GM18498 (cell line): ENCODE data around the gene GKN1.

ENCODE experiments used
- ATAC-seq: cut with Tn5 transposase; IDR thresholded peaks from one replicate; pipeline ENCODE4 v1.9.1; 2021; ENCODE audit warnings: mild to moderate bottlenecking, moderate library complexity; ENCODE audit not compliant: unreplicated experiment

The GKN1 gene

GRCh38 chr2:69001879-69002278 lies 27.4 kb downstream of the GKN1 start:
- ATAC-seq, result no peak

DNA sequence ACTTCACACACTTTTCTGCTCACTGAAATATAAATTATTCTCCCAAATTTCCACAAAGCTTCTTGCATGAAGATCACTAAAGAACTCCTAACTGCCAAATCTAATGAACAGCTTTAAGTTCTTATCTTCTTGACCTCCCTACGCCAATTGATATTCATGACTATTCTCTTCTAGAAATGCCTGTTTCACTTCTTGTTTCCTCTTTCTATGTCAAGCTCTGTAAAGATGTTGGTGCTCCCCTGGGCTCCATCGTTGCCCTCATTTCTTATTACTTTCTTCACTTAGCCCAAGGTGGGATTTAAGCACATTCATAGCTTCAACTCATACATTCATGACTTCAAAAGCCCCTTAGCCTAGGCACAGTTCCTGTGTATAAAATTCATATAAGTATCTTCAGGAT lies 29.3 kb downstream of the GKN1 start:
- ATAC-seq, result no peak

- no peak for ATAC-seq
Measured at GRCh38 chr2:69007169-69007568, 32.7 kb downstream of the GKN1 start.

- ATAC-seq, result no peak
Measured at GRCh38 chr2:69007603-69008002, 33.2 kb downstream of the GKN1 start.

GRCh38 chr2:69010437-69011194 lies 36.2 kb downstream of the GKN1 start:
- ATAC-seq, result no peak

GRCh38 chr2:69011611-69012157 lies 37.2 kb downstream of the GKN1 start:
- no peak for ATAC-seq

DNA sequence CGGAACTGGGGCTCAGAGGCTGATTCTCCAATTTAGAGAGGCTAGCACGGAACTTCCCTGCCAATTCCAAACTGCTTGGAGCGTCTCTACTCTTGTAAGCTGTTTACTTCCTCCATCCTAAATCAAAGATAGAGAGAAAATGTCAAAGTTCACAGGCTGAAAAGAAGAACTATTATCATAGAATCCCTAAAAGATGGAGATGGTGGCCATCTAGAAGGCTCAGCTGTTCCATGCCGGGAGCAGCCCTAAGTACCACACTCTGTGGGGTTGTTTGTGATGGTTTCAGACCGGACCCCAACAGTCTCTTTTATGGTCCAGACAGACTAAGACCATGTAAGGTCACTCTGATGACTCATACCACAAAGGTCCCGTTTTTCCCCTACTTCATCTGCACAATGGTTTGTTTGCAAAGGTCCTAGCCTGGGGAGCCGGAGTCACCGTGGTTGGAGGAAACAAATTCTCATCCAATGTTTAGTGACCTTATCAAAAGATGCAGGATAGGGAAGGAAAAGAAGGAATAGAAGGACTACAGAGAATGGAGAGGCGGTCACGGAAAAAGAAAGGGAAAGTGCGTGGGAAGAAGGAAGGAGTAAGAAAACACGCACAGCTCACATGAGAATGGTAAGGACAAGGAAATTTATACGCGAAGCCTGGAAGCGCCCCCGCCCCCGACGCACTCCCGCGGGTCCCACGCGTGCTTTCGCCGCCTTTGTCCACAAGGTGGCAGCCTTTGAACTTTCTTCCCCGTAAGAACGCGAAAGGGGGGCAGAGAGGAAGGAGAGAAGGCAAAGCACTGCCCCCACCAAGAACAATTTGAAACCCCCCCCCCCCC lies 38.1 kb downstream of the GKN1 start:
- ATAC-seq, result no peak

- ATAC-seq, result no peak
Measured at GRCh38 chr2:69013142-69013839, 38.9 kb downstream of the GKN1 start, which contains the start of gene ANTXR1. Gene ANTXR1, plus strand, starts transcription at chr2:69013179. Its CDS starts 321 bp downstream, at chr2:69013500.

GRCh38 chr2:69013840-69014821 lies 39.7 kb downstream of the GKN1 start:
- no peak for ATAC-seq

DNA sequence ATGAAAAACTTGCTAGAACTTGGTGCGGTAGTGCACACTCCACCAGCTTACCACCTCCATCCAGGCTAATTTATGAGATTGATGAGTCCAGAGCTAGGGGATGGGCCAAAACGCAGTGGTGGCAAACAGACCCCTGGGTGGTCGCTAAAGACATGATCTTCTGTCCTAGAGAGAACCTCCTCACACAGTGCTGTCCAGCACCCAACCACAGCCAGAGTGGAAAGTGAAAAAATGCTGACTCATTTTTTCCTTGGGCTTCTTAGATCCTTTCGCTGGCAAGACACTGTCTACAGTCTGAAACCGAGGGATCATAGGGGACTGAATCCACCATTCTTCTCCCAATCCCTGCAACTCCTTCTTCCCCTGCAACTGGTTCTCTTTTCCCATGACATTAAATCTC lies 42.6 kb downstream of the GKN1 start:
- ATAC-seq, result no peak

DNA sequence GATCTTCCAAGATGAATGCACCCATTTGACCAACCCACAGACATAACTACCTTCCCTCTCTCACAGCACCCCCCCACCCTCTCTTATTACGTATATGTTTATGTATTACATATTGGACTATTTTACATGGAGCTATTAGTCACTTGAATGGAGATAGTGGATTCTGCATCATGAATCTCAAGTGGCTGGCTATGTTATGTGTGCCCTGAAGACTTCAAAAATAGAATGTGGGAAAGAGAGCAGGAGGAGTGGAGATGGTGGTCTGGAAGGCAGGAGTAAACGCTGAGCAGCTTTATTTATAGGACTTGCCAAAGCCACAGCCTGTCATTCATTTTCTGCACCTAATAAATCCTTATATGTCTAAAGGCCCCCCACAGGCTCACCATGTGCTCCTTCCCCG lies 43.4 kb downstream of the GKN1 start:
- no peak for ATAC-seq

DNA sequence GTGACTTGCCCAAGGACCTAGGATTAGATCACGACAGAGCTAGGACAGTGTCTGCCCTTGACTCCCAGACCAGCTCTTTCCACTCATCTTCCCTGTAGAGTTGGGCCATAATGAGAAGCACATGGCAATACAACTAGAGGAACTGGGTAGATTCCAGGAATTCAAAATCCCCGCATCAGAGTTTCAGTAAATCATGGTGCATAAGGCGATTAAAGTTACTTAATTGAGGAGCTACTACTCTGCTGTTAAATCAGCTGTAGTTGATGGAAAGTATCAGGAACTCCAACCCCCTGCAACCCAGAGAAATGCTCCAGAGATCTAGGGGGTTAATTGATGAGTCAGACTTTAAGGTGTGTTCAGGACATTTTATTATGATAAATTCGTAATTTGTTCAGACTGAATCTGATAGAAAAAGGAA lies 44.3 kb downstream of the GKN1 start:
- ATAC-seq, result no peak

DNA sequence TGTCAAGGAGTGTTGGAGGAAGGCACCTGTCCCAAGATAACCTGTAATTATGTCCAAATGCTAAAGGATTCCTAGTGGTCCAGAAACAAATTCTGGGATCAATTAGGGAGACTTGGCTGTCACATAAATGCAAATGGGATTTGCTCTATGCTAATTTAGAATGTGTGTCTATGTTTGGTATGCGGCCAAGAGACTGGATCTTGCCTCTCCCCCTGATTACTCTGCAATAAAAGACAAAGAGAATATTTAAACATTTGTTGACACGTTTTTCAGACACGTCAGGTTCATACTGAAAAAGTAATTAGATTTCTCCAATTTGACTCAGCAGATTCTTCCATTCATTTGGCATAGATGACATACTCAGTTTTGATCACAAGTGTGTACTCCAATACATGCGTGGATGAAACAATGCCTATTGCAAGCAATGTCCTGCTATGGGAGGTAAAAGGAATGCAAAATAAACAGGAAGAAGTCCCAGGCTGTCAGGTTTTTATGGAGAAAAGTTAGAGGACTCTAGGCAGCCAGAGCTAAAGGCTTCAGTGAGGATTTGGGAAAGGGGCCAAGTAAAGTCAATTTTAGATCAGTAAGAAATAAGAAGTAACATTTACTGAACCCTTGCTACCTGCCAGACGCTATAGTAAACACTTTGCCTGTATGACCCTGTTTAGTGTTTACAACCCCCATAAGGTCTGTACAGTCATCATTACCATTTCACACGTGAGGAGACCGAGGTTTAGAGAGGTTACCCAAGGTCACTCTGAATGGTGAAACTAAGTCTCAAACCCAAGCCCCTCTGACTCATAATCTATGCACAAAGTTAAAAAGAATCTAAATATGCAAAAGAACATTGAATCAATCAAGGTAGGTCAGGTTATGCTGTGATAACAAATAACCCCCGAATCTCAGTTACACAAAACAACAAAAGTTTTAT lies 46.3 kb downstream of the GKN1 start:
- no peak for ATAC-seq

GRCh38 chr2:69021727-69022126 lies 47.3 kb downstream of the GKN1 start:
- ATAC-seq, result no peak

- ATAC-seq, result no peak
Measured at GRCh38 chr2:69022548-69022947, 48.1 kb downstream of the GKN1 start.

- ATAC-seq, result no peak
Measured at GRCh38 chr2:69023236-69023635, 48.8 kb downstream of the GKN1 start.

GRCh38 chr2:69026026-69026425 lies 51.6 kb downstream of the GKN1 start:
- ATAC-seq, result no peak

DNA sequence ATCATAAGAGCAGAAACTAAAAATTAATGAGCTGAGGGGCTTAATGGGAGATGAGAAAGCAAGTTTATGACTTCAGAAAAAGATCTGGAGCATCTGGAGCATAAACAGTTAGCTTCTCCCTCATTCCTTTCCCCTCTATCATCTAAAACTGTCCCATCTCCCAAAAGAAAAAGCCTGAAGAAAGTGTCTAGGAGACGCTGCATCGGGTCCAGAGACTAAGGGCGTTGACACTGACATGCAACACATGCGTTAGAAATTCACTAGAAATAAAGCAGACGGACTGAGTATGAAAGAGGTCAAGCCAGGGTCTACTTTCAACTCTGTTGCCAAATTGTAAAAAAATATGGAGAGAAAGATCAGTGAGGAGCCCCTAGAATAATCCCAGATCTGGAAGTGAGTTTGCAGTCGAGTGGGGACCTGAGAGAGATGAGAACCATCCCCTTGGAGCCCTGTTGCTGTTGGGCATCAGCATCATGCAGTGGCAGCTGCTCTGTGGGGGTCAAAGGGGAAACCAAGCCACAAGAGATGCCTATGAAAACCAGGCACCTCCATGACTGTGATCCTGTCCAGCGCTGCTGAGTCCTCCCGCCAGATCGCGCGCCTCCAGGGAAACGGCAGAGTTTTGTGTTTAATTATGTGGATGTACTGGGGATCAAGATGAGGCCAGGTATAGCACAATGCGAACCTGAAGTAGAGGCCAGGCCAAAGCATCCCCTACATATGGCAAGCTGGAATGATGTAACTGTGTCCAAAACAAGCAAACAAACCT lies 52.4 kb downstream of the GKN1 start:
- no peak for ATAC-seq
